PC-9 (cell line): ENCODE data around the gene ACMSD.

ENCODE experiments used
- EZH2 ChIP-seq: fragments of 200-600 bp; sonication (generic); IDR thresholded peaks from 2 replicates; pipeline ENCODE4 v1.8.0; 2017; ENCODE audit warnings: antibody characterized with exemption, low read depth
- TF ChIP-seq, protein P1 (sequence below): fragments of 200-600 bp; sonication (generic); conservative IDR thresholded peaks from 2 replicates; pipeline ENCODE4 v1.6.1; 2017; ENCODE audit warnings: mixed run types, antibody characterized with exemption, mild to moderate bottlenecking, moderate library complexity

DNA sequence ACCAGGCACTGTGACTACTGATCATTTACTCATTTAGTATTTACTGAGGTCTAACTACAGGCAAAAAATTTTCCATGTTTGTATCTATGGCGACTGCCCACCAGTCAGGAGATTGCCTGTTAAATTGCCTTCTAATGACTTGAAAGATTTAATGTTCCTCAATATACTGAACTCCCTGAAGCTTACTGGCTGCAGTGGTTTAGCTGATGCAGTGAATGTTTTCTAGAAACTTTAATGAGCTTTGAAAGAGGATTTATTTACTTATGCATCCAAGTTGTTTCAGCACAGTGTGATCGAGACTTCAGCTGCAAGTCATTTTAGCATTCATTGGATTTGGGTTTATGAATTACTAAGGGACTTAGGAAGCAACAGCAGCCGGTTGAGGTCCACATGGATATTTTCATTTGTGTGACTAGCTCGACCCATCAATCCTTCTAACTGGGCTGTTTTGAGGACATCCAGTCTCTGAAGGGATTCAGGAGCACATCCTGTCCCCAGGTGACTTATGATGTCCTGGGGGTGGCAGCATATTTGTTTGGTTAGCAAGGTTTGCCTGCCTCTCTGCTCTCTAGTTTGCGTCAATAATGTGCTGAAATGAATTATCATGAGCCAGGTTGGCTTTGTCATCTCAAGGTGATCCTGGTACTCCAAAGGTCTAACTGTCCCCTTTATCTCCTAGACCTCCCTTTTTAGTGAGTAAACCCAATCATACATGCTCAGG is 26.8 kb downstream of the ACMSD start:
- TF ChIP-seq, protein P1, sequence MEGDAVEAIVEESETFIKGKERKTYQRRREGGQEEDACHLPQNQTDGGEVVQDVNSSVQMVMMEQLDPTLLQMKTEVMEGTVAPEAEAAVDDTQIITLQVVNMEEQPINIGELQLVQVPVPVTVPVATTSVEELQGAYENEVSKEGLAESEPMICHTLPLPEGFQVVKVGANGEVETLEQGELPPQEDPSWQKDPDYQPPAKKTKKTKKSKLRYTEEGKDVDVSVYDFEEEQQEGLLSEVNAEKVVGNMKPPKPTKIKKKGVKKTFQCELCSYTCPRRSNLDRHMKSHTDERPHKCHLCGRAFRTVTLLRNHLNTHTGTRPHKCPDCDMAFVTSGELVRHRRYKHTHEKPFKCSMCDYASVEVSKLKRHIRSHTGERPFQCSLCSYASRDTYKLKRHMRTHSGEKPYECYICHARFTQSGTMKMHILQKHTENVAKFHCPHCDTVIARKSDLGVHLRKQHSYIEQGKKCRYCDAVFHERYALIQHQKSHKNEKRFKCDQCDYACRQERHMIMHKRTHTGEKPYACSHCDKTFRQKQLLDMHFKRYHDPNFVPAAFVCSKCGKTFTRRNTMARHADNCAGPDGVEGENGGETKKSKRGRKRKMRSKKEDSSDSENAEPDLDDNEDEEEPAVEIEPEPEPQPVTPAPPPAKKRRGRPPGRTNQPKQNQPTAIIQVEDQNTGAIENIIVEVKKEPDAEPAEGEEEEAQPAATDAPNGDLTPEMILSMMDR = no peak
- no peak for TF ChIP-seq EZH2
